H9 (cell line): ENCODE measurements around the gene ASPRV1. TPM values are rescaled to one million over a fixed set of nuclear protein-coding genes. Genes with fewer than 3 reads are reported as not detected.

Experiments used
- DNase-seq: peaks from one replicate; pipeline ENCODE4 v3.0.0-alpha.2; 2017
- H2AFZ ChIP-seq: one replicate; pipeline ENCODE4 v1.6.1; 2013; ENCODE audit warnings: mild to moderate bottlenecking, low read length, control low read depth, moderate library complexity
- H2AK5ac ChIP-seq: 2 replicates; pipeline ENCODE4 v1.6.1; 2013; ENCODE audit warnings: low read length, control low read depth, mixed read lengths; ENCODE audit not compliant: insufficient read length
- H2BK120ac ChIP-seq: one replicate; pipeline ENCODE4 v1.6.1; 2013; ENCODE audit warnings: low read depth, mild to moderate bottlenecking, low read length, control low read depth, inconsistent platforms; ENCODE audit not compliant: poor library complexity, severe bottlenecking
- H2BK12ac ChIP-seq: 2 replicates; pipeline ENCODE4 v1.6.1; 2013; ENCODE audit warnings: low read length, control low read depth, mixed read lengths, low read depth; ENCODE audit not compliant: insufficient read length
- H2BK15ac ChIP-seq: 2 replicates; pipeline ENCODE4 v1.6.1; 2013; ENCODE audit warnings: low read depth, low read length, control low read depth
- H2BK20ac ChIP-seq: one replicate; pipeline ENCODE4 v1.6.1; 2013; ENCODE audit warnings: low read depth, mild to moderate bottlenecking, low read length, control low read depth, inconsistent platforms; ENCODE audit not compliant: poor library complexity, severe bottlenecking
- H2BK5ac ChIP-seq: 2 replicates; pipeline ENCODE4 v1.6.1; 2013; ENCODE audit warnings: low read length, control low read depth, mixed read lengths; ENCODE audit not compliant: insufficient read length
- H3K14ac ChIP-seq: 2 replicates; pipeline ENCODE4 v1.6.1; 2013; ENCODE audit warnings: low read length, control low read depth; ENCODE audit not compliant: insufficient read depth
- H3K18ac ChIP-seq: 2 replicates; pipeline ENCODE4 v1.6.1; 2013; ENCODE audit warnings: low read depth, mild to moderate bottlenecking, mixed read lengths, low read length, control low read depth; ENCODE audit not compliant: insufficient read length
- H3K23ac ChIP-seq: 2 replicates; pipeline ENCODE4 v1.6.1; 2013; ENCODE audit warnings: low read length, control low read depth, mixed read lengths, low read depth; ENCODE audit not compliant: insufficient read length
- H3K23me2 ChIP-seq: 2 replicates; pipeline ENCODE4 v1.6.1; 2013; ENCODE audit warnings: low read depth, mild to moderate bottlenecking, mixed read lengths, low read length, control low read depth; ENCODE audit not compliant: insufficient read length, poor library complexity, severe bottlenecking
- H3K27ac ChIP-seq: 2 replicates; pipeline ENCODE4 v1.5.1; 2013; ENCODE audit warnings: low read length, control low read depth, mixed read lengths, low read depth; ENCODE audit not compliant: insufficient read length
- H3K27me3 ChIP-seq: 2 replicates; pipeline ENCODE4 v1.6.1; 2013; ENCODE audit warnings: low read length, control low read depth, inconsistent platforms; ENCODE audit not compliant: insufficient read depth
- H3K4ac ChIP-seq: 2 replicates; pipeline ENCODE4 v1.6.1; 2013; ENCODE audit warnings: low read depth, mild to moderate bottlenecking, control low read depth, inconsistent platforms, low read length, moderate library complexity
- H3K4me1 ChIP-seq: 2 replicates; pipeline ENCODE4 v1.6.1; 2013; ENCODE audit warnings: low read length, control low read depth, inconsistent platforms; ENCODE audit not compliant: insufficient read depth
- H3K4me2 ChIP-seq: 2 replicates; pipeline ENCODE4 v1.6.1; 2013; ENCODE audit warnings: low read length, control low read depth, mixed read lengths; ENCODE audit not compliant: insufficient read length, insufficient read depth
- H3K56ac ChIP-seq: 2 replicates; pipeline ENCODE4 v1.6.1; 2013; ENCODE audit warnings: low read depth, mild to moderate bottlenecking, mixed read lengths, low read length, control low read depth; ENCODE audit not compliant: insufficient read length
- H3K79me1 ChIP-seq: 2 replicates; pipeline ENCODE4 v1.6.1; 2013; ENCODE audit warnings: low read depth, mild to moderate bottlenecking, moderate library complexity, low read length, control low read depth, inconsistent platforms; ENCODE audit not compliant: insufficient read depth, poor library complexity, severe bottlenecking
- H3K79me2 ChIP-seq: 2 replicates; pipeline ENCODE4 v1.6.1; 2013; ENCODE audit warnings: low read length, control low read depth, inconsistent platforms; ENCODE audit not compliant: insufficient read depth
- H3K9ac ChIP-seq: 2 replicates; pipeline ENCODE4 v1.6.1; 2013; ENCODE audit warnings: low read length, control low read depth, mixed read lengths; ENCODE audit not compliant: insufficient read length; ENCODE audit errors: extremely low read depth
- H3K9me3 ChIP-seq: one replicate; pipeline ENCODE4 v1.6.1; 2013; ENCODE audit warnings: low read depth, low read length, inconsistent platforms; ENCODE audit not compliant: control insufficient read depth
- H3T11ph ChIP-seq: one replicate; pipeline ENCODE4 v1.6.1; 2013; ENCODE audit warnings: mild to moderate bottlenecking, low read length, control low read depth, inconsistent platforms
- H4K20me1 ChIP-seq: one replicate; pipeline ENCODE4 v1.6.1; 2013; ENCODE audit not compliant: control insufficient read depth, insufficient read length, insufficient read depth
- H4K5ac ChIP-seq: 2 replicates; pipeline ENCODE4 v1.6.1; 2013; ENCODE audit warnings: low read depth, mild to moderate bottlenecking, mixed read lengths, low read length, control low read depth; ENCODE audit not compliant: insufficient read length
- H4K8ac ChIP-seq: replicated peaks from 2 replicates; pipeline ENCODE4 v1.6.1; 2013; ENCODE audit warnings: low read length, control low read depth, mixed read lengths, low read depth; ENCODE audit not compliant: insufficient read length
- H4K91ac ChIP-seq: 2 replicates; pipeline ENCODE4 v1.6.1; 2013; ENCODE audit warnings: low read depth, mild to moderate bottlenecking, moderate library complexity, mixed read lengths, low read length, control low read depth; ENCODE audit not compliant: insufficient read length
- H3K27ac Mint-ChIP-seq, 3 experiments: 2 replicates in 2 of 3; 3 replicates in 1 of 3; pipeline ENCODE4 v1.8.0; 2020 to 2021; ENCODE audit warnings: mixed read lengths in 3 of 3, mild to moderate bottlenecking in 1 of 3, moderate library complexity in 1 of 3
- H3K27me3 Mint-ChIP-seq: 2 replicates; pipeline ENCODE4 v1.8.0; 2021; ENCODE audit warnings: low read depth, mild to moderate bottlenecking, moderate library complexity, mixed read lengths
- H3K36me3 Mint-ChIP-seq, 3 experiments: 2 replicates in 2 of 3; 3 replicates in 1 of 3; pipeline ENCODE4 v1.8.0; 2020 to 2021; ENCODE audit warnings: low read depth in 3 of 3, mixed read lengths in 3 of 3; ENCODE audit not compliant: insufficient read depth in 1 of 3
- H3K4me1 Mint-ChIP-seq, 2 experiments: 2 replicates each; pipeline ENCODE4 v1.8.0; 2020; ENCODE audit warnings: mixed read lengths in 2 of 2
- H3K4me3 Mint-ChIP-seq, 2 experiments: 2 replicates in 1 of 2; 3 replicates in 1 of 2; pipeline ENCODE4 v1.8.0; 2020 to 2021; ENCODE audit warnings: mild to moderate bottlenecking in 2 of 2, mixed read lengths in 2 of 2, moderate library complexity in 1 of 2
- H3K9me3 Mint-ChIP-seq, 2 experiments: 2 replicates in 1 of 2; 3 replicates in 1 of 2; pipeline ENCODE4 v1.8.0; 2020; ENCODE audit warnings: mild to moderate bottlenecking in 2 of 2, mixed read lengths in 2 of 2, moderate library complexity in 1 of 2
- WGBS: extraction: QIAGEN DNeasy Blood & Tissue Kit; methylation state at CpG from one replicate; pipeline ENCODE4 v1.1.7; 2013; ENCODE audit warnings: missing lambda C conversion rate, low lambda C conversion rate, mixed read lengths; ENCODE audit not compliant: insufficient read length; ENCODE audit errors: extremely low coverage; 5-methylcytosine and 5-hydroxymethylcytosine counted together
- total RNA-seq: library from RNA; stranded (reverse); gene quantifications from 2 replicates; pipeline ENCODE4 v1.2.1, GENCODE V29; 2021
- TF ChIP-seq, protein P1 (sequence below): fragments of 200-600 bp; sonication (generic); conservative IDR thresholded peaks from 3 replicates; pipeline ENCODE4 v1.8.0; 2021; ENCODE audit warnings: antibody characterized with exemption, mild to moderate bottlenecking

The ASPRV1 gene
- total RNA-seq, 1 experiment from 2014 or later, result 0.57 TPM

DNA sequence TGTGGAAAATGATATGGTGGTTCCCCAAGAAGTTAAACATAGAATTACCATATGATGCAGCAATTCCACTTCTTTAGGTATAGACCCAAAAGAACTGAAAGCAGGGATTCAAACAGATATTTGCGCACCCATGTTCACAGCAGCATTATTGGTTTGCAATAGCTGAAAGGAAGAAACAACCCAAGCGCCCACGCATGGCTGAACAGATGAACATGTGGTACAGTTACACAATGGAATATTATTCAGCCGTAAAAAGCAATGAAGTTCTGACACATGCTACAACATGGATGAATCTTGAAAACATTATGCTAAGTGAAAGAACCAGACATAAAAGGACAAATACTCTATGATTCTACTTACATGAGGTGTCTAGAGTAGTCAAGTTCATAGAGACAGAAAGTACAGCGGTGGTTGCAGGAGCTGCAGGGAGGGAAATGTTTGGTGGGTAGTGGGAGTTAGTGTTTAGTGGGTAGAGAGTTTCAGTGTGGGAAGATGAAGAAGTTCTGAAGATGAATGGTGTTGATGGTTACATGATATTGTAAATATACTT, 26.7 kb upstream of the ASPRV1 start:
- TF ChIP-seq, protein P1, sequence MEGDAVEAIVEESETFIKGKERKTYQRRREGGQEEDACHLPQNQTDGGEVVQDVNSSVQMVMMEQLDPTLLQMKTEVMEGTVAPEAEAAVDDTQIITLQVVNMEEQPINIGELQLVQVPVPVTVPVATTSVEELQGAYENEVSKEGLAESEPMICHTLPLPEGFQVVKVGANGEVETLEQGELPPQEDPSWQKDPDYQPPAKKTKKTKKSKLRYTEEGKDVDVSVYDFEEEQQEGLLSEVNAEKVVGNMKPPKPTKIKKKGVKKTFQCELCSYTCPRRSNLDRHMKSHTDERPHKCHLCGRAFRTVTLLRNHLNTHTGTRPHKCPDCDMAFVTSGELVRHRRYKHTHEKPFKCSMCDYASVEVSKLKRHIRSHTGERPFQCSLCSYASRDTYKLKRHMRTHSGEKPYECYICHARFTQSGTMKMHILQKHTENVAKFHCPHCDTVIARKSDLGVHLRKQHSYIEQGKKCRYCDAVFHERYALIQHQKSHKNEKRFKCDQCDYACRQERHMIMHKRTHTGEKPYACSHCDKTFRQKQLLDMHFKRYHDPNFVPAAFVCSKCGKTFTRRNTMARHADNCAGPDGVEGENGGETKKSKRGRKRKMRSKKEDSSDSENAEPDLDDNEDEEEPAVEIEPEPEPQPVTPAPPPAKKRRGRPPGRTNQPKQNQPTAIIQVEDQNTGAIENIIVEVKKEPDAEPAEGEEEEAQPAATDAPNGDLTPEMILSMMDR, result no peak
- Mint-ChIP-seq H3K27ac (no peak overlapping the region), H3K9me3 (no peaks in the 10 kb centered on the region), H3K36me3 (no peaks in the 10 kb centered on the region), H3K27me3 (peaks cover 1% of the 10 kb centered on the region), H3K4me3 (no peak overlapping the region), H3K4me1 (peaks cover 6 to 8% of the 10 kb centered on the region in 2 experiments)
- H3K9me3 ChIP-seq, result no peaks in the 10 kb centered on the region
- DNase-seq, result no peak
- no peak overlapping the region for H2BK120ac ChIP-seq
- H3K4ac ChIP-seq, result no peak overlapping the region
- no peak overlapping the region for H3K27ac ChIP-seq
- H3K18ac ChIP-seq, result no peak overlapping the region
- no peak overlapping the region for H2BK15ac ChIP-seq
- no peaks in the 10 kb centered on the region for H3K79me2 ChIP-seq
- no peak overlapping the region for H2AK5ac ChIP-seq
- H4K5ac ChIP-seq, result no peak overlapping the region
- no peak overlapping the region for H3T11ph ChIP-seq
- no peaks in the 10 kb centered on the region for H3K4me1 ChIP-seq
- H3K23me2 ChIP-seq, result no peaks in the 10 kb centered on the region
- H3K23ac ChIP-seq, result no peak overlapping the region
- no peak overlapping the region for H2BK20ac ChIP-seq
- no peak overlapping the region for H3K56ac ChIP-seq
- no peak overlapping the region for H4K91ac ChIP-seq
- no peaks in the 10 kb centered on the region for H3K79me1 ChIP-seq
- no peak overlapping the region for H2BK5ac ChIP-seq
- no peak overlapping the region for H3K9ac ChIP-seq
- no peak overlapping the region for H3K14ac ChIP-seq
- no peaks in the 10 kb centered on the region for H3K27me3 ChIP-seq
- no peak overlapping the region for H2AFZ ChIP-seq
- no peaks in the 10 kb centered on the region for H4K20me1 ChIP-seq
- no CpG with 5 or more reads among the region's 5 CpGs for WGBS
- H2BK12ac ChIP-seq, result no peak overlapping the region
- H3K4me2 ChIP-seq, result no peak overlapping the region
- no peak overlapping the region for H4K8ac ChIP-seq
